Measurements from ENCODE around the gene TRIM50. TPM values are rescaled to one million over a fixed set of nuclear protein-coding genes. Genes with fewer than 3 reads are reported as not detected.
"Not testable (repeated sequence)": the region's sequence is repeated elsewhere in the genome, so short reads cannot be mapped to it uniquely, and the experiment has no call there.

Gene TRIM50
- total and polyA plus RNA-seq, 9 of the 15 experiments (the other 6 are each of a cell fraction or from before 2014, with no cell fraction given), result not detected

GRCh38 chr7:73324081-73324845 lies 3.6 kb downstream of the TRIM50 start (continued):
- TF ChIP-seq ZBTB26 (CRISPR knock-in tag; IDR thresholded peaks at IDR 0.05) (0 out of 2 replicates have a peak, but pooled peaks have one; percentile 13), RAD21 (CRISPR knock-in tag; conservative IDR thresholded peaks at IDR 0.05 in 1 of 2, IDR thresholded peaks at IDR 0.05 in 1 of 2) (peak; percentile 43 to 58), THRB (CRISPR knock-in tag; conservative IDR thresholded peaks at IDR 0.05) (0 out of 2 replicates have a peak, but pooled peaks have one; percentile 41), SPI1 (IDR thresholded peaks at IDR 0.05; ENCODE audit: borderline replicate concordance, low read depth, low read length) (peak; percentile 64; the same call in 1 of the 2 replicates), USF1 (CRISPR knock-in tag; IDR thresholded peaks at IDR 0.05) (peak; percentile 54; the same call in 1 of the 2 replicates), USF2 (CRISPR knock-in tag; IDR thresholded peaks at IDR 0.05) (peak; percentile 37), CTCF (IDR thresholded peaks at IDR 0.05 in 2 of 3, conservative IDR thresholded peaks at IDR 0.05 in 1 of 3; ENCODE audit: insufficient read depth in 2 of 3, low read depth in 1 of 3, low read length in 3 of 3) (peak; percentile 53 to 61 (median 56)), REST (IDR thresholded peaks at IDR 0.05; ENCODE audit: borderline replicate concordance) (peak; percentile 65; the same call in 1 of the 2 replicates)
- TF ChIP-seq REST (CRISPR knock-in tag; IDR thresholded peaks at IDR 0.05; ENCODE audit: low read depth), result not testable (repeated sequence)
